ENCODE results near the gene CTR9.

DNA sequence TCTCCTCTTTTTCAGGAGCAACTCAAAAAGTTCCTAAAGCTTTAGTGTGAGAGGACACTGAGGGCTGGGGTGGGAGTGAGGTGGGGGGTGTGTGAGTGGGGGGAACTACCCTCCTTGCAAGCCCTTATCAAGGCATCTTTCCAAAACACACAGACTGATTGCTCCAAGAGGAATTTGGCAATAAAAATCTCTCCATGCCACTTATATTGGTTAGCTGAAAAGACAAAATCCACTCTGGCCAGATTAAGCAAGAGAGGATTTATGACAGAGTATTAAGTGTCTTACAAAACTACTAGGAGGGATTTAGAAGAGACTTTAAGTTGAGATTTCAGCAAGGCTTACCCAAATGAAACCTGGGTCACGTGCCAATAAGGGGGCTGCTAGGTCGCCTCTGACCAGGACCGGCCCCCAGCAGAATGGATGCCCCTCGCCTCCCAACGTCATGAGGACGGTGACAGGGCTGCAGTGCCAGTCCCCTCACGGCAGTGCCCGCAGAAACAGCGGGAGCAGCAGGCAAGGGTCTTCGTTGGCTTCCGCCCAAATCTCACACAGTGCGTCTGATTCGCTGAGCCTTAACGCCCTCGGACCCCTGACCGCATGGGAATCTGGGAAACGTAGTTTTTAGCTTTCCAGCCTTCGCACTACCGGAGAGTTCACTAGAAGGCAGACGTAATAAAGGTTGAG lies 22.1 kb upstream of the CTR9 start:
- TF ChIP-seq, protein P1, sequence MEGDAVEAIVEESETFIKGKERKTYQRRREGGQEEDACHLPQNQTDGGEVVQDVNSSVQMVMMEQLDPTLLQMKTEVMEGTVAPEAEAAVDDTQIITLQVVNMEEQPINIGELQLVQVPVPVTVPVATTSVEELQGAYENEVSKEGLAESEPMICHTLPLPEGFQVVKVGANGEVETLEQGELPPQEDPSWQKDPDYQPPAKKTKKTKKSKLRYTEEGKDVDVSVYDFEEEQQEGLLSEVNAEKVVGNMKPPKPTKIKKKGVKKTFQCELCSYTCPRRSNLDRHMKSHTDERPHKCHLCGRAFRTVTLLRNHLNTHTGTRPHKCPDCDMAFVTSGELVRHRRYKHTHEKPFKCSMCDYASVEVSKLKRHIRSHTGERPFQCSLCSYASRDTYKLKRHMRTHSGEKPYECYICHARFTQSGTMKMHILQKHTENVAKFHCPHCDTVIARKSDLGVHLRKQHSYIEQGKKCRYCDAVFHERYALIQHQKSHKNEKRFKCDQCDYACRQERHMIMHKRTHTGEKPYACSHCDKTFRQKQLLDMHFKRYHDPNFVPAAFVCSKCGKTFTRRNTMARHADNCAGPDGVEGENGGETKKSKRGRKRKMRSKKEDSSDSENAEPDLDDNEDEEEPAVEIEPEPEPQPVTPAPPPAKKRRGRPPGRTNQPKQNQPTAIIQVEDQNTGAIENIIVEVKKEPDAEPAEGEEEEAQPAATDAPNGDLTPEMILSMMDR (IDR thresholded peaks at IDR 0.05), result no peak
- no peak for TF ChIP-seq JUN (CRISPR knock-in tag; IDR thresholded peaks at IDR 0.05)
